GM19463 (cell line): Measurements from ENCODE around the gene RPTN.

ENCODE experiments used
- ATAC-seq: cut with Tn5 transposase; IDR thresholded peaks from one replicate; pipeline ENCODE4 v1.9.1; 2021; ENCODE audit warnings: mild to moderate bottlenecking, moderate library complexity; ENCODE audit not compliant: unreplicated experiment

The RPTN gene

GRCh38 chr1:152112101-152112884 lies 46.7 kb downstream of the RPTN start:
- no peak for ATAC-seq

- no peak for ATAC-seq
Observed at GRCh38 chr1:152111515-152111968, 47.5 kb downstream of the RPTN start.

GRCh38 chr1:152110860-152111514 lies 48.0 kb downstream of the RPTN start:
- ATAC-seq = no peak

- ATAC-seq = no peak
Observed at GRCh38 chr1:152110365-152110859, 48.6 kb downstream of the RPTN start.

- ATAC-seq = no peak
Observed at GRCh38 chr1:152109998-152110294, 49.1 kb downstream of the RPTN start.

- no peak for ATAC-seq
Observed at GRCh38 chr1:152109231-152109997, 49.6 kb downstream of the RPTN start.

- ATAC-seq = no peak
Observed at GRCh38 chr1:152108882-152109222, 50.2 kb downstream of the RPTN start.

- ATAC-seq = no peak
Observed at GRCh38 chr1:152107984-152108881, 50.8 kb downstream of the RPTN start.

- no peak for ATAC-seq
Observed at GRCh38 chr1:152107031-152107983, 51.7 kb downstream of the RPTN start.

GRCh38 chr1:152104854-152105253 lies 54.2 kb downstream of the RPTN start:
- ATAC-seq = no peak
